Smooth muscle cell (in vitro differentiated cells): Measurements from ENCODE around the gene HPN. TPM values are rescaled to one million over a fixed set of nuclear protein-coding genes. Genes with fewer than 3 reads are reported as not detected.

Experiments
- DNase-seq: peaks from one replicate; lab custom pipeline; 2025; ENCODE audit not compliant: unreplicated experiment; lab: John Stamatoyannopoulos, UW
- H2AFZ ChIP-seq: fragments of 200-600 bp; sonication (generic); 2 replicates; pipeline ENCODE4 v1.6.0; 2016; ENCODE audit warnings: antibody characterized with exemption, low read depth, mild to moderate bottlenecking
- H3F3A ChIP-seq: fragments of 200-600 bp; sonication (generic); 2 replicates; pipeline ENCODE4 v1.6.0; 2017; ENCODE audit warnings: antibody characterized with exemption, low read depth
- H3K27ac ChIP-seq: fragments of 200-600 bp; sonication (generic); 2 replicates; pipeline ENCODE4 v1.5.1; 2016; ENCODE audit warnings: low read depth, mild to moderate bottlenecking
- H3K27me3 ChIP-seq: fragments of 200-600 bp; sonication (generic); 2 replicates; pipeline ENCODE4 v1.6.1; 2016; ENCODE audit warnings: low read depth, mild to moderate bottlenecking
- H3K36me3 ChIP-seq: fragments of 200-600 bp; sonication (generic); 2 replicates; pipeline ENCODE4 v1.5.1; 2016; ENCODE audit warnings: low read depth
- H3K4me1 ChIP-seq: fragments of 200-600 bp; sonication (generic); 2 replicates; pipeline ENCODE4 v1.5.1; 2016; ENCODE audit warnings: low read depth
- H3K4me2 ChIP-seq: fragments of 200-600 bp; sonication (generic); 2 replicates; pipeline ENCODE4 v1.6.0; 2016; ENCODE audit warnings: mild to moderate bottlenecking
- H3K4me3 ChIP-seq: fragments of 200-600 bp; sonication (generic); 2 replicates; pipeline ENCODE4 v1.5.1; 2016; ENCODE audit warnings: mild to moderate bottlenecking
- H3K79me2 ChIP-seq: fragments of 200-600 bp; sonication (generic); 2 replicates; pipeline ENCODE4 v1.6.0; 2016; ENCODE audit warnings: low read depth, mild to moderate bottlenecking
- H3K9ac ChIP-seq: fragments of 200-600 bp; sonication (generic); 2 replicates; pipeline ENCODE4 v1.6.0; 2016; ENCODE audit warnings: low read depth
- H3K9me3 ChIP-seq: fragments of 200-600 bp; sonication (generic); replicated peaks from 2 replicates; pipeline ENCODE4 v1.5.1; 2016; ENCODE audit warnings: low read depth
- H4K20me1 ChIP-seq: fragments of 200-600 bp; sonication (generic); 2 replicates; pipeline ENCODE4 v1.6.0; 2016; ENCODE audit warnings: low read depth
- WGBS: methylation state at CpG from one replicate; pipeline ENCODE4 v1.1.7; 2016; ENCODE audit warnings: low lambda C conversion rate; 5-methylcytosine and 5-hydroxymethylcytosine counted together
- polyA plus RNA-seq: library from polyadenylated mRNA; unstranded; fragments of >200 nt; fragmentation: Nextera tagmentation; extraction: Ambion mirVana; gene quantifications from 2 replicates; pipeline ENCODE4 v1.2.1, GENCODE V29; 2016
- total RNA-seq: library from RNA; depleted of rRNA; stranded (reverse); fragments of >200 nt; gene quantifications from 2 replicates; pipeline ENCODE4 v1.2.3, GENCODE V29; 2014
- TF ChIP-seq, protein P1 (sequence below): fragments of 200-600 bp; sonication (generic); IDR thresholded peaks from 2 replicates; pipeline ENCODE4 v1.5.1; 2017; ENCODE audit warnings: borderline replicate concordance, mild to moderate bottlenecking, antibody characterized with exemption; ENCODE audit not compliant: insufficient read depth, poor library complexity, severe bottlenecking

The HPN gene
- total and polyA plus RNA-seq, 2 experiments from 2014 or later: 1.3 to 4.1 TPM

GRCh38 chr19:35088131-35088913 is 46.8 kb downstream of the HPN start:
- Histone ChIP-seq H4K20me1 (no peaks in the 10 kb centered on the region), H3K79me2 (no peaks in the 10 kb centered on the region), H3K9ac (no peak overlapping the region), H3K36me3 (no peaks in the 10 kb centered on the region), H3K4me2 (no peak overlapping the region), H3K4me3 (no peak overlapping the region), H3K9me3 (no peaks in the 10 kb centered on the region), H2AFZ (no peak overlapping the region), H3K27ac (peak overlapping the region; percentile 43), H3K4me1 (peaks cover 5% of the 10 kb centered on the region), H3F3A (no peaks in the 10 kb centered on the region), H3K27me3 (no peaks in the 10 kb centered on the region)
- WGBS: 52% methylated on average over 8 of the region's 8 CpGs
- TF ChIP-seq, protein P1, sequence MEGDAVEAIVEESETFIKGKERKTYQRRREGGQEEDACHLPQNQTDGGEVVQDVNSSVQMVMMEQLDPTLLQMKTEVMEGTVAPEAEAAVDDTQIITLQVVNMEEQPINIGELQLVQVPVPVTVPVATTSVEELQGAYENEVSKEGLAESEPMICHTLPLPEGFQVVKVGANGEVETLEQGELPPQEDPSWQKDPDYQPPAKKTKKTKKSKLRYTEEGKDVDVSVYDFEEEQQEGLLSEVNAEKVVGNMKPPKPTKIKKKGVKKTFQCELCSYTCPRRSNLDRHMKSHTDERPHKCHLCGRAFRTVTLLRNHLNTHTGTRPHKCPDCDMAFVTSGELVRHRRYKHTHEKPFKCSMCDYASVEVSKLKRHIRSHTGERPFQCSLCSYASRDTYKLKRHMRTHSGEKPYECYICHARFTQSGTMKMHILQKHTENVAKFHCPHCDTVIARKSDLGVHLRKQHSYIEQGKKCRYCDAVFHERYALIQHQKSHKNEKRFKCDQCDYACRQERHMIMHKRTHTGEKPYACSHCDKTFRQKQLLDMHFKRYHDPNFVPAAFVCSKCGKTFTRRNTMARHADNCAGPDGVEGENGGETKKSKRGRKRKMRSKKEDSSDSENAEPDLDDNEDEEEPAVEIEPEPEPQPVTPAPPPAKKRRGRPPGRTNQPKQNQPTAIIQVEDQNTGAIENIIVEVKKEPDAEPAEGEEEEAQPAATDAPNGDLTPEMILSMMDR: no peak
- no peak for DNase-seq

DNA sequence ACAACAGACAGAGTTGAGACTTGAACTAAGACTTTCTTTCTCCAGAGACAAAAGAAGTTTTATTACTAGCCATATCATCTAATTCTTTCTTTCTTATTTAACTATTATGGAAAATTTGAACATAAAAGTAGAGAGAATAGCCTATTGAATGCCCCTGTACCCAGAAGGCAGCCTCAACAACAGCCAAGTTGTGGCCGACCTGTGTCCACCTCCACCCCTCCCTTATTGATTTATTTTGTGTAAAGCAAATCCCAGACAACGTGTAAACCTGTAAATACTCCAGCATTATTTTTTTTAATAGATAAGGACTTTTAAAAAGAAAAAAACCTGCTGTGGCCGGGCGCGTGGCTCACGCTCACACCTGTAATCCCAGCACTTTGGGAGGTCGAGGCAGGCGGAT is 48.0 kb downstream of the HPN start:
- TF ChIP-seq, protein P1: no peak
- WGBS: 94% methylated on average over 8 of the region's 8 CpGs

DNA sequence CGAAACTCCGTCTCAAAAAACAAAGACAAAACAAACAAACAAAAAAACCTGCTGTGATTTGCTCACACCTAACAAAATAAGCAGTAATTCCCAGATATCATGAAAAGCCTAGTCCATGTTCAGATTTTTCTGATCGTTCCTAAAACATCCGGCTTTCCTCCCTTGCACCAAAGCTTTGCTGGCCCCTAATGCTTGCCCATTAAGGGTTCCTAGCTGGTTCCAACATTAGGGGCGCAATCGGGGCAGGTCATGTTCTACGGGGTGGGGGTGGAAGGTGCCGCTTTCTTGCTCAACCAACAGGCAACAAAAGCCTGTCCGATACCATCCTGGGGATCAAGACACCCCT is 48.6 kb downstream of the HPN start:
- H3F3A ChIP-seq: no peaks in the 10 kb centered on the region
- peak overlapping the region; percentile 83 for H2AFZ ChIP-seq
- DNase-seq: no peak
- H3K79me2 ChIP-seq: no peaks in the 10 kb centered on the region
- TF ChIP-seq, protein P1: no peak
- H3K9ac ChIP-seq: no peak overlapping the region
- H3K9me3 ChIP-seq: no peaks in the 10 kb centered on the region
- peak overlapping the region; percentile 73 for H3K4me2 ChIP-seq
- H3K27me3 ChIP-seq: no peaks in the 10 kb centered on the region
- peaks cover 5% of the 10 kb centered on the region for H3K4me1 ChIP-seq
- 78% methylated on average over 9 of the region's 9 CpGs for WGBS
- no peaks in the 10 kb centered on the region for H3K36me3 ChIP-seq
- H3K27ac ChIP-seq: no peak overlapping the region
- no peaks in the 10 kb centered on the region for H4K20me1 ChIP-seq
- H3K4me3 ChIP-seq: no peak overlapping the region

More for the DNA sequence above, 48.0 kb downstream of the HPN start:
- Histone ChIP-seq H2AFZ (no peak overlapping the region), H3K27me3 (no peaks in the 10 kb centered on the region), H3K36me3 (no peaks in the 10 kb centered on the region), H4K20me1 (no peaks in the 10 kb centered on the region), H3K79me2 (no peaks in the 10 kb centered on the region), H3K27ac (no peak overlapping the region), H3K9ac (no peak overlapping the region), H3K4me2 (no peak overlapping the region), H3K9me3 (no peaks in the 10 kb centered on the region), H3F3A (no peaks in the 10 kb centered on the region), H3K4me3 (no peak overlapping the region), H3K4me1 (peaks cover 5% of the 10 kb centered on the region)
- no peak for DNase-seq
